ENCODE results near the gene TAB2. TPM values are rescaled to one million over a fixed set of nuclear protein-coding genes. Genes with fewer than 3 reads are reported as not detected.

Gene TAB2
- total and polyA plus RNA-seq, 2 experiments from 2014 or later, result 19.8 to 59.2 TPM

DNA sequence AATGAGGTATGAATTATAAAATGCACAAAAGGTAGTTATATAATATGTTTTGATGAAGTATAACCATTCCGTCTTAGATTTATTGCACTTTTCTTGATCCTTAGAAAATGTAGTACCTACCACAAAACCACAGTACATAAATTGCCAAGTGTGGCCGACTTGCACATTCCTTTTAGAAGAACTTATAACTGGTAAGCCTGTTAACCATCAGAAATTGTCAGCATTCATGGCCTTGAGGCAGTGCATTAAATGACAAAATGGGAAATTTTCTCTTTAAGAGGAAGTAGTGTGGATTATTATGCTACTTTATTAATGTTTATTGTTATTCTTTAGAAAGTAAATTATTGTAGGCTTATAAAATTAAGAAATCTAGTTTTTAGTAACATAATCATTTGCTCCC lies 29.6 kb downstream of the TAB2 start:
- ATAC-seq, result no peak
- Mint-ChIP-seq H3K4me1 (peaks cover 10% of the 10 kb centered on the region; the same call in 2 of the 3 replicates), H3K27ac (no peak overlapping the region), H3K36me3 (ENCODE audit: low read depth) (no peaks in the 10 kb centered on the region; the same call in 2 of the 3 replicates), H3K27me3 (ENCODE audit: insufficient read depth, low read depth, poor library complexity) (no peaks in the 10 kb centered on the region), H3K4me3 (no peak overlapping the region), H3K9me3 (no peaks in the 10 kb centered on the region)
- no peaks in the 10 kb centered on the region for H3K9me2 ChIP-seq (ENCODE audit: insufficient read depth)
- no peaks in the 10 kb centered on the region for H3K27me3 ChIP-seq (ENCODE audit: insufficient read depth)
- H3K27ac ChIP-seq (ENCODE audit: low read depth), result no peak overlapping the region
- H3K4me3 ChIP-seq, result no peak overlapping the region
- H4K20me1 ChIP-seq (replicated peaks; ENCODE audit: insufficient read depth), result peaks cover 29% of the 10 kb centered on the region
- no peaks in the 10 kb centered on the region for H3K36me3 ChIP-seq (ENCODE audit: insufficient read depth)
- no peak overlapping the region for H3K4me2 ChIP-seq
- TF ChIP-seq ZNF331 (CRISPR knock-in tag; IDR thresholded peaks at IDR 0.05; ENCODE audit: low read depth) (no peak), POLR2AphosphoS5 (IDR thresholded peaks at IDR 0.05; ENCODE audit: low read depth) (no peak), EZH2 (IDR thresholded peaks at IDR 0.05; ENCODE audit: low read depth, unreplicated experiment) (no peak), STAT1 (IDR thresholded peaks at IDR 0.05; ENCODE audit: unreplicated experiment) (no peak), REST (IDR thresholded peaks at IDR 0.05; ENCODE audit: unreplicated experiment) (no peak), EZH2phosphoT487 (IDR thresholded peaks at IDR 0.05; ENCODE audit: unreplicated experiment) (no peak), JUNB (IDR thresholded peaks at IDR 0.05; ENCODE audit: unreplicated experiment) (no peak), NANOG (IDR thresholded peaks at IDR 0.05; ENCODE audit: borderline replicate concordance) (no peak), CTCF (conservative IDR thresholded peaks at IDR 0.05; ENCODE audit: low read depth in 2 of 2) (no peak), ZNF114 (CRISPR knock-in tag; IDR thresholded peaks at IDR 0.05) (no peak), CREB1 (CRISPR knock-in tag; IDR thresholded peaks at IDR 0.05; ENCODE audit: low read depth) (no peak), ETS1 (IDR thresholded peaks at IDR 0.05) (no peak)
- TF ChIP-seq, protein P1, sequence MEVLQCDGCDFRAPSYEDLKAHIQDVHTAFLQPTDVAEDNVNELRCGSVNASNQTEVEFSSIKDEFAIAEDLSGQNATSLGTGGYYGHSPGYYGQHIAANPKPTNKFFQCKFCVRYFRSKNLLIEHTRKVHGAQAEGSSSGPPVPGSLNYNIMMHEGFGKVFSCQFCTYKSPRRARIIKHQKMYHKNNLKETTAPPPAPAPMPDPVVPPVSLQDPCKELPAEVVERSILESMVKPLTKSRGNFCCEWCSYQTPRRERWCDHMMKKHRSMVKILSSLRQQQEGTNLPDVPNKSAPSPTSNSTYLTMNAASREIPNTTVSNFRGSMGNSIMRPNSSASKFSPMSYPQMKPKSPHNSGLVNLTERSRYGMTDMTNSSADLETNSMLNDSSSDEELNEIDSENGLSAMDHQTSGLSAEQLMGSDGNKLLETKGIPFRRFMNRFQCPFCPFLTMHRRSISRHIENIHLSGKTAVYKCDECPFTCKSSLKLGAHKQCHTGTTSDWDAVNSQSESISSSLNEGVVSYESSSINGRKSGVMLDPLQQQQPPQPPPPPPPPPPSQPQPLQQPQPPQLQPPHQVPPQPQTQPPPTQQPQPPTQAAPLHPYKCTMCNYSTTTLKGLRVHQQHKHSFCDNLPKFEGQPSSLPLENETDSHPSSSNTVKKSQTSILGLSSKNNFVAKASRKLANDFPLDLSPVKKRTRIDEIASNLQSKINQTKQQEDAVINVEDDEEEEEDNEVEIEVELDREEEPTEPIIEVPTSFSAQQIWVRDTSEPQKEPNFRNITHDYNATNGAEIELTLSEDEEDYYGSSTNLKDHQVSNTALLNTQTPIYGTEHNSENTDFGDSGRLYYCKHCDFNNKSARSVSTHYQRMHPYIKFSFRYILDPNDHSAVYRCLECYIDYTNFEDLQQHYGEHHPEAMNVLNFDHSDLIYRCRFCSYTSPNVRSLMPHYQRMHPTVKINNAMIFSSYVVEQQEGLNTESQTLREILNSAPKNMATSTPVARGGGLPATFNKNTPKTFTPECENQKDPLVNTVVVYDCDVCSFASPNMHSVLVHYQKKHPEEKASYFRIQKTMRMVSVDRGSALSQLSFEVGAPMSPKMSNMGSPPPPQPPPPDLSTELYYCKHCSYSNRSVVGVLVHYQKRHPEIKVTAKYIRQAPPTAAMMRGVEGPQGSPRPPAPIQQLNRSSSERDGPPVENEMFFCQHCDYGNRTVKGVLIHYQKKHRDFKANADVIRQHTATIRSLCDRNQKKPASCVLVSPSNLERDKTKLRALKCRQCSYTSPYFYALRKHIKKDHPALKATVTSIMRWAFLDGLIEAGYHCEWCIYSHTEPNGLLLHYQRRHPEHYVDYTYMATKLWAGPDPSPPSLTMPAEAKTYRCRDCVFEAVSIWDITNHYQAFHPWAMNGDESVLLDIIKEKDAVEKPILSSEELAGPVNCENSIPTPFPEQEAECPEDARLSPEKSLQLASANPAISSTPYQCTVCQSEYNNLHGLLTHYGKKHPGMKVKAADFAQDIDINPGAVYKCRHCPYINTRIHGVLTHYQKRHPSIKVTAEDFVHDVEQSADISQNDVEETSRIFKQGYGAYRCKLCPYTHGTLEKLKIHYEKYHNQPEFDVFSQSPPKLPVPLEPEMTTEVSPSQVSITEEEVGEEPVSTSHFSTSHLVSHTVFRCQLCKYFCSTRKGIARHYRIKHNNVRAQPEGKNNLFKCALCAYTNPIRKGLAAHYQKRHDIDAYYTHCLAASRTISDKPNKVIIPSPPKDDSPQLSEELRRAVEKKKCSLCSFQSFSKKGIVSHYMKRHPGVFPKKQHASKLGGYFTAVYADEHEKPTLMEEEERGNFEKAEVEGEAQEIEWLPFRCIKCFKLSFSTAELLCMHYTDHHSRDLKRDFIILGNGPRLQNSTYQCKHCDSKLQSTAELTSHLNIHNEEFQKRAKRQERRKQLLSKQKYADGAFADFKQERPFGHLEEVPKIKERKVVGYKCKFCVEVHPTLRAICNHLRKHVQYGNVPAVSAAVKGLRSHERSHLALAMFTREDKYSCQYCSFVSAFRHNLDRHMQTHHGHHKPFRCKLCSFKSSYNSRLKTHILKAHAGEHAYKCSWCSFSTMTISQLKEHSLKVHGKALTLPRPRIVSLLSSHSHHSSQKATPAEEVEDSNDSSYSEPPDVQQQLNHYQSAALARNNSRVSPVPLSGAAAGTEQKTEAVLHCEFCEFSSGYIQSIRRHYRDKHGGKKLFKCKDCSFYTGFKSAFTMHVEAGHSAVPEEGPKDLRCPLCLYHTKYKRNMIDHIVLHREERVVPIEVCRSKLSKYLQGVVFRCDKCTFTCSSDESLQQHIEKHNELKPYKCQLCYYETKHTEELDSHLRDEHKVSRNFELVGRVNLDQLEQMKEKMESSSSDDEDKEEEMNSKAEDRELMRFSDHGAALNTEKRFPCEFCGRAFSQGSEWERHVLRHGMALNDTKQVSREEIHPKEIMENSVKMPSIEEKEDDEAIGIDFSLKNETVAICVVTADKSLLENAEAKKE (CRISPR knock-in tag; IDR thresholded peaks at IDR 0.05), result no peak
- peaks cover 100% of the 10 kb centered on the region for H3K79me2 ChIP-seq (replicated peaks; ENCODE audit: insufficient read depth)
- H3K4me1 ChIP-seq (ENCODE audit: insufficient read depth), result no peaks in the 10 kb centered on the region
- no peak overlapping the region for H2AFZ ChIP-seq
- no peak for DNase-seq (ENCODE audit: low spot score)
- no peaks in the 10 kb centered on the region for H3F3A ChIP-seq (replicated peaks; ENCODE audit: low read depth)
